IMR-90 (cell line): ENCODE measurements around the gene TANGO6. TPM values are rescaled to one million over a fixed set of nuclear protein-coding genes. Genes with fewer than 3 reads are reported as not detected.

Source experiments
- ATAC-seq: fragments of 200-7000 bp; cut with Tn5 transposase; 2 replicates; pipeline ENCODE4 v1.9.1; 2020; ENCODE audit warnings: low read depth, mild to moderate bottlenecking, moderate library complexity
- BruUV-seq: library from RNA; stranded (reverse); fragments of 400-500 nt; replicated peaks from 2 replicates; lab custom pipeline; 2021; lab: Mats Ljungman, UMichigan
- CTCF ChIA-PET: fragments of 300-600 bp; formaldehyde crosslinking; extraction: SDS; loops from one replicate; lab custom pipeline; 2021; ENCODE audit warnings: antibody characterized with exemption; lab: Yijun Ruan, JAX
- POLR2A ChIA-PET: fragments of 300-600 bp; sonication (Branson Sonifier 250); formaldehyde crosslinking; loops from one replicate; lab custom pipeline; 2022; ENCODE audit warnings: antibody characterized with exemption; ENCODE audit not compliant: unreplicated experiment; lab: Charles Lee
- DNase-seq: peaks from one replicate; pipeline ENCODE4 v3.0.0; 2013
- H2AFZ ChIP-seq: replicated peaks from 2 replicates; pipeline ENCODE3; 2013; ENCODE audit warnings: low read length, mild to moderate bottlenecking; ENCODE audit not compliant: poor library complexity
- H2AK5ac ChIP-seq: 2 replicates; pipeline ENCODE4 v1.6.1; 2013; ENCODE audit warnings: low read depth, low read length, inconsistent platforms
- H2AK9ac ChIP-seq: replicated peaks from 2 replicates; pipeline ENCODE3; 2013; ENCODE audit warnings: mild to moderate bottlenecking, low read depth, low read length, moderate library complexity; ENCODE audit not compliant: poor library complexity
- H2BK120ac ChIP-seq: 2 replicates; pipeline ENCODE4 v1.6.1; 2013; ENCODE audit warnings: low read depth, low read length, inconsistent platforms
- H2BK15ac ChIP-seq: 3 replicates; pipeline ENCODE4 v1.6.1; 2013; ENCODE audit warnings: low read depth, low read length, inconsistent platforms
- H2BK20ac ChIP-seq: 2 replicates; pipeline ENCODE4 v1.6.1; 2013; ENCODE audit warnings: low read depth, mild to moderate bottlenecking, inconsistent platforms, low read length, moderate library complexity
- H2BK5ac ChIP-seq: 2 replicates; pipeline ENCODE4 v1.6.1; 2013; ENCODE audit warnings: mild to moderate bottlenecking, low read depth, low read length, inconsistent platforms; ENCODE audit not compliant: poor library complexity, severe bottlenecking
- H3K14ac ChIP-seq: replicated peaks from 2 replicates; pipeline ENCODE4 v1.6.1; 2013; ENCODE audit warnings: low read depth, low read length, inconsistent platforms
- H3K18ac ChIP-seq: 2 replicates; pipeline ENCODE4 v1.6.1; 2013; ENCODE audit warnings: low read depth, low read length, control low read depth
- H3K23ac ChIP-seq: 2 replicates; pipeline ENCODE4 v1.6.1; 2013; ENCODE audit warnings: low read depth, low read length, inconsistent platforms
- H3K27ac ChIP-seq: 2 replicates; pipeline ENCODE4 v1.5.1; 2013; ENCODE audit warnings: mild to moderate bottlenecking, control low read depth, low read length; ENCODE audit not compliant: insufficient read depth
- H3K27me3 ChIP-seq: 2 replicates; pipeline ENCODE4 v1.6.1; 2013; ENCODE audit warnings: low read length; ENCODE audit not compliant: control insufficient read depth, insufficient read depth
- H3K36me3 ChIP-seq: 2 replicates; pipeline ENCODE4 v1.6.1; 2013; ENCODE audit warnings: low read length, mixed read lengths; ENCODE audit not compliant: control insufficient read depth, insufficient read depth
- H3K4ac ChIP-seq: 2 replicates; pipeline ENCODE4 v1.6.1; 2013; ENCODE audit warnings: low read depth, low read length, inconsistent platforms
- H3K4me1 ChIP-seq: 2 replicates; pipeline ENCODE4 v1.6.1; 2013; ENCODE audit warnings: low read length, mixed read lengths; ENCODE audit not compliant: control insufficient read depth, insufficient read depth
- H3K4me2 ChIP-seq: 2 replicates; pipeline ENCODE4 v1.6.1; 2013; ENCODE audit warnings: low read depth, mild to moderate bottlenecking, control low read depth, low read length, moderate library complexity
- H3K4me3 ChIP-seq: 2 replicates; pipeline ENCODE4 v1.5.1; 2013; ENCODE audit warnings: low read depth, mild to moderate bottlenecking, control low read depth, low read length, moderate library complexity; ENCODE audit not compliant: insufficient read depth
- H3K56ac ChIP-seq: 2 replicates; pipeline ENCODE4 v1.6.1; 2013; ENCODE audit warnings: low read length, inconsistent platforms; ENCODE audit not compliant: insufficient read depth; ENCODE audit errors: extremely low read depth
- H3K79me1 ChIP-seq, 2 experiments: 2 replicates each; pipeline ENCODE4 v1.6.1; 2013; ENCODE audit warnings: low read length in 2 of 2, inconsistent platforms in 1 of 2, low read depth in 1 of 2
- H3K9ac ChIP-seq: 2 replicates; pipeline ENCODE4 v1.6.1; 2013; ENCODE audit warnings: low read depth, low read length, control low read depth
- H3K9me1 ChIP-seq: 2 replicates; pipeline ENCODE4 v1.6.1; 2013; ENCODE audit warnings: low read length, inconsistent platforms; ENCODE audit not compliant: insufficient read depth
- H3K9me3 ChIP-seq: 2 replicates; pipeline ENCODE4 v1.6.1; 2013; ENCODE audit warnings: low read length; ENCODE audit not compliant: control insufficient read depth, insufficient read depth
- H4K20me1 ChIP-seq: 2 replicates; pipeline ENCODE4 v1.6.1; 2013; ENCODE audit warnings: low read length, inconsistent platforms; ENCODE audit not compliant: insufficient read depth
- H4K5ac ChIP-seq: 2 replicates; pipeline ENCODE4 v1.6.1; 2013; ENCODE audit warnings: mild to moderate bottlenecking, low read depth, low read length, control low read depth
- H4K8ac ChIP-seq, 2 experiments: 2 replicates each; pipeline ENCODE4 v1.6.1; 2013; ENCODE audit warnings: low read depth in 2 of 2, low read length in 2 of 2, control low read depth in 1 of 2, inconsistent platforms in 1 of 2
- H4K91ac ChIP-seq: 2 replicates; pipeline ENCODE4 v1.6.1; 2013; ENCODE audit warnings: low read depth, low read length, inconsistent platforms; ENCODE audit not compliant: insufficient read depth
- BHLHE40 ChIP-seq: fragments of 150-350 bp; IDR thresholded peaks from 2 replicates; pipeline ENCODE4 v1.6.1; 2016; ENCODE audit warnings: mild to moderate bottlenecking, low read depth, low read length
- CEBPB ChIP-seq: IDR thresholded peaks from 2 replicates; pipeline ENCODE4 v1.6.1; 2012; ENCODE audit warnings: low read depth, low read length, improper control_type of control experiment
- CHD1 ChIP-seq: IDR thresholded peaks from 2 replicates; pipeline ENCODE4 v1.6.1; 2012; ENCODE audit warnings: low read depth, low read length, improper control_type of control experiment
- FOS ChIP-seq: fragments of 150-350 bp; IDR thresholded peaks from 2 replicates; pipeline ENCODE4 v1.6.1; 2016; ENCODE audit warnings: low read depth, low read length
- MAFK ChIP-seq: IDR thresholded peaks from 2 replicates; pipeline ENCODE4 v1.6.1; 2012; ENCODE audit warnings: low read depth, low read length, improper control_type of control experiment
- MAZ ChIP-seq: IDR thresholded peaks from 2 replicates; pipeline ENCODE4 v1.6.1; 2012; ENCODE audit warnings: low read depth, mild to moderate bottlenecking, low read length, improper control_type of control experiment, moderate library complexity, borderline replicate concordance
- MXI1 ChIP-seq: IDR thresholded peaks from 2 replicates; pipeline ENCODE4 v1.6.1; 2012; ENCODE audit warnings: low read depth, mild to moderate bottlenecking, low read length, moderate library complexity, borderline replicate concordance
- NFE2L2 ChIP-seq: fragments of 150-350 bp; IDR thresholded peaks from 2 replicates; pipeline ENCODE4 v1.6.1; 2016; ENCODE audit warnings: low read depth, mild to moderate bottlenecking, low read length
- POLR2A ChIP-seq: IDR thresholded peaks from 2 replicates; pipeline ENCODE4 v1.6.1; 2012; ENCODE audit warnings: mild to moderate bottlenecking, low read depth, low read length
- RAD21 ChIP-seq: IDR thresholded peaks from 2 replicates; pipeline ENCODE4 v1.6.1; 2012; ENCODE audit warnings: low read length, improper control_type of control experiment
- RCOR1 ChIP-seq: IDR thresholded peaks from 2 replicates; pipeline ENCODE4 v1.6.1; 2012; ENCODE audit warnings: mild to moderate bottlenecking, low read length, improper control_type of control experiment; ENCODE audit not compliant: insufficient replicate concordance
- RFX5 ChIP-seq: IDR thresholded peaks from 2 replicates; pipeline ENCODE4 v1.8.0; 2012; ENCODE audit warnings: low read depth, mild to moderate bottlenecking, low read length, moderate library complexity
- SMC3 ChIP-seq: fragments of 150-350 bp; IDR thresholded peaks from 2 replicates; pipeline ENCODE4 v1.6.1; 2016; ENCODE audit warnings: low read depth, mild to moderate bottlenecking, antibody characterized with exemption, low read length, moderate library complexity
- WGBS, 2 experiments: methylation state at CpG; one replicate each; pipeline versions ENCODE4 v1.1.5 to v1.1.7; 2013; ENCODE audit warnings: missing lambda C conversion rate in 2 of 2; ENCODE audit not compliant: insufficient read length in 1 of 2; ENCODE audit errors: extremely low coverage in 2 of 2; 5-methylcytosine and 5-hydroxymethylcytosine counted together
- dilution Hi-C: fragments of 300-500 bp; cut with HindIII; formaldehyde crosslinking; loops from one replicate; pipeline ENCODE4 v1.14.3; 2018; ENCODE audit warnings: low sequenced_read_pairs; ENCODE audit not compliant: unreplicated experiment
- in situ Hi-C: fragments of 300-500 bp; cut with MboI; formaldehyde crosslinking; loops from 3 replicates; pipeline ENCODE4 v1.14.3; 2019; ENCODE audit warnings: low sequenced_read_pairs, inconsistent platforms, mixed read lengths
- intact Hi-C: fragments of 100-400 bp; cut with micrococcal nuclease; formaldehyde crosslinking; loops from 2 replicates; pipeline ENCODE4 v1.10.0; 2022
- polyA plus RNA-seq, 3 experiments: library from polyadenylated mRNA; depleted of rRNA; stranded (reverse); fragments of >200 nt; gene quantifications; 2 replicates each; pipeline ENCODE4 v1.2.3, GENCODE V29; 2012; ENCODE audit warnings: low replicate concordance in 1 of 3
- total RNA-seq: library from RNA; depleted of rRNA; stranded (reverse); fragments of >200 nt; gene quantifications from 2 replicates; pipeline ENCODE4 v1.2.3, GENCODE V29; 2012
- TF ChIP-seq, protein P1 (sequence below): fragments of 150-350 bp; IDR thresholded peaks from 2 replicates; pipeline ENCODE4 v1.6.1; 2017; ENCODE audit warnings: mild to moderate bottlenecking, antibody characterized with exemption, low read length, low read depth
- TF ChIP-seq, protein P2 (sequence below): conservative IDR thresholded peaks from 2 replicates; pipeline ENCODE4 v1.5.1; 2012; ENCODE audit warnings: mild to moderate bottlenecking, low read depth, low read length, improper control_type of control experiment
- TF ChIP-seq, protein P3 (sequence below): fragments of 150-350 bp; IDR thresholded peaks from 2 replicates; pipeline ENCODE4 v1.6.1; 2016; ENCODE audit warnings: low read depth, mild to moderate bottlenecking, low read length, moderate library complexity, borderline replicate concordance

TANGO6 gene
- total and polyA plus RNA-seq, 2 of the 4 experiments (the other 2 are of a cell fraction), result 6.7 to 22.4 TPM

DNA sequence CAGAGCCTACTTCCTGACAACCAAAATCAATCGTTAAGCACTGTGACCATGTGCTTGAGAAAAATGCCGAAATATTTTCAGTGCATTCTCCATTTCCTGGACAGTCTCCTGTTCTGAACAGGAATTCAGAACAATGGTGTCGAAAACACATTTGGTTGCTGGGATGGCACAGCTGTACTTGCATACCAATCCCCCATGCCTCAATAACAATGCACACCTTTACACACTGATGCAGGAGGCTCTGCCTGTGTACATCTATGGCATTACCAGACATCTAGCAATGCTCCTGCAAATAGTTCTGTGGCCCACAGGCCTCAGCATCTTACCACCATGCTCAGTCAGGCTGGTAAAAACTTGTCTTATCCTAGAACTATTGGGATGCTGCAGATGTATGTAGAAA, 282.9 kb downstream of the TANGO6 start:
- BruUV-seq, result no TSS peak
- Histone ChIP-seq H2BK120ac (no peak overlapping the region), H3K36me3 (peaks cover 3% of the 10 kb centered on the region), H2BK20ac (no peak overlapping the region), H3K14ac (no peak overlapping the region), H3K4me2 (no peak overlapping the region), H4K8ac (no peak overlapping the region), H3K23ac (no peak overlapping the region), H2BK15ac (no peak overlapping the region), H3K27ac (no peak overlapping the region), H3K9me1 (no peaks in the 10 kb centered on the region; the same call in 1 of the 2 replicates), H3K4me3 (no peak overlapping the region), H2AK9ac (no peak overlapping the region), H4K20me1 (peaks cover 39% of the 10 kb centered on the region), H3K27me3 (no peaks in the 10 kb centered on the region), H4K91ac (no peak overlapping the region), H2BK5ac (no peak overlapping the region), H3K9me3 (no peaks in the 10 kb centered on the region), H3K4me1 (no peaks in the 10 kb centered on the region), H4K5ac (no peak overlapping the region), H3K9ac (no peak overlapping the region), H3K18ac (no peak overlapping the region), H2AK5ac (no peak overlapping the region), H3K56ac (no peak overlapping the region), H3K4ac (no peak overlapping the region), H2AFZ (no peak overlapping the region), H3K79me1 (peaks cover 17 to 51% of the 10 kb centered on the region in 2 experiments)
- CTCF ChIA-PET, result no interaction called here
- intact Hi-C loops (loop anchor here (10.0 kb wide), 1 partner anchor 531 kb away; no protein-coding TSS in a partner anchor), dilution Hi-C loops (no loop called here), in situ Hi-C loops (no loop called here)
- DNase-seq, result no peak
- WGBS, 2 experiments, result 90% methylated on average over 3 of the region's 3 CpGs; no CpG with 5 or more reads in 1 of the 2 experiments
- TF ChIP-seq, protein P1, sequence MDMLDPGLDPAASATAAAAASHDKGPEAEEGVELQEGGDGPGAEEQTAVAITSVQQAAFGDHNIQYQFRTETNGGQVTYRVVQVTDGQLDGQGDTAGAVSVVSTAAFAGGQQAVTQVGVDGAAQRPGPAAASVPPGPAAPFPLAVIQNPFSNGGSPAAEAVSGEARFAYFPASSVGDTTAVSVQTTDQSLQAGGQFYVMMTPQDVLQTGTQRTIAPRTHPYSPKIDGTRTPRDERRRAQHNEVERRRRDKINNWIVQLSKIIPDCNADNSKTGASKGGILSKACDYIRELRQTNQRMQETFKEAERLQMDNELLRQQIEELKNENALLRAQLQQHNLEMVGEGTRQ, result no peak
- no peak for TF ChIP-seq RCOR1
- no peak for TF ChIP-seq CHD1
- TF ChIP-seq NFE2L2, result no peak
- no peak for TF ChIP-seq MXI1
- no peak for TF ChIP-seq FOS
- no peak for TF ChIP-seq MAZ
- TF ChIP-seq RAD21, result no peak
- TF ChIP-seq, protein P2, sequence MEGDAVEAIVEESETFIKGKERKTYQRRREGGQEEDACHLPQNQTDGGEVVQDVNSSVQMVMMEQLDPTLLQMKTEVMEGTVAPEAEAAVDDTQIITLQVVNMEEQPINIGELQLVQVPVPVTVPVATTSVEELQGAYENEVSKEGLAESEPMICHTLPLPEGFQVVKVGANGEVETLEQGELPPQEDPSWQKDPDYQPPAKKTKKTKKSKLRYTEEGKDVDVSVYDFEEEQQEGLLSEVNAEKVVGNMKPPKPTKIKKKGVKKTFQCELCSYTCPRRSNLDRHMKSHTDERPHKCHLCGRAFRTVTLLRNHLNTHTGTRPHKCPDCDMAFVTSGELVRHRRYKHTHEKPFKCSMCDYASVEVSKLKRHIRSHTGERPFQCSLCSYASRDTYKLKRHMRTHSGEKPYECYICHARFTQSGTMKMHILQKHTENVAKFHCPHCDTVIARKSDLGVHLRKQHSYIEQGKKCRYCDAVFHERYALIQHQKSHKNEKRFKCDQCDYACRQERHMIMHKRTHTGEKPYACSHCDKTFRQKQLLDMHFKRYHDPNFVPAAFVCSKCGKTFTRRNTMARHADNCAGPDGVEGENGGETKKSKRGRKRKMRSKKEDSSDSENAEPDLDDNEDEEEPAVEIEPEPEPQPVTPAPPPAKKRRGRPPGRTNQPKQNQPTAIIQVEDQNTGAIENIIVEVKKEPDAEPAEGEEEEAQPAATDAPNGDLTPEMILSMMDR, result no peak
- no peak for TF ChIP-seq SMC3
- no peak for TF ChIP-seq POLR2A
- TF ChIP-seq BHLHE40, result no peak
- TF ChIP-seq CEBPB, result no peak
- no peak for TF ChIP-seq RFX5
- TF ChIP-seq, protein P3, sequence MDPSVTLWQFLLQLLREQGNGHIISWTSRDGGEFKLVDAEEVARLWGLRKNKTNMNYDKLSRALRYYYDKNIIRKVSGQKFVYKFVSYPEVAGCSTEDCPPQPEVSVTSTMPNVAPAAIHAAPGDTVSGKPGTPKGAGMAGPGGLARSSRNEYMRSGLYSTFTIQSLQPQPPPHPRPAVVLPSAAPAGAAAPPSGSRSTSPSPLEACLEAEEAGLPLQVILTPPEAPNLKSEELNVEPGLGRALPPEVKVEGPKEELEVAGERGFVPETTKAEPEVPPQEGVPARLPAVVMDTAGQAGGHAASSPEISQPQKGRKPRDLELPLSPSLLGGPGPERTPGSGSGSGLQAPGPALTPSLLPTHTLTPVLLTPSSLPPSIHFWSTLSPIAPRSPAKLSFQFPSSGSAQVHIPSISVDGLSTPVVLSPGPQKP, result no peak
- no peak for TF ChIP-seq MAFK
- ATAC-seq, result no peak
- POLR2A ChIA-PET, result no interaction called here
